GM19372 (cell line): ENCODE measurements around the gene MPEG1.

Experiments used
- ATAC-seq: cut with Tn5 transposase; IDR thresholded peaks from one replicate; pipeline ENCODE4 v1.9.1; 2021; ENCODE audit warnings: mild to moderate bottlenecking, low read depth, moderate library complexity; ENCODE audit not compliant: unreplicated experiment

Gene MPEG1

GRCh38 chr11:59191095-59191494 is 21.6 kb downstream of the MPEG1 start:
- no peak for ATAC-seq

DNA sequence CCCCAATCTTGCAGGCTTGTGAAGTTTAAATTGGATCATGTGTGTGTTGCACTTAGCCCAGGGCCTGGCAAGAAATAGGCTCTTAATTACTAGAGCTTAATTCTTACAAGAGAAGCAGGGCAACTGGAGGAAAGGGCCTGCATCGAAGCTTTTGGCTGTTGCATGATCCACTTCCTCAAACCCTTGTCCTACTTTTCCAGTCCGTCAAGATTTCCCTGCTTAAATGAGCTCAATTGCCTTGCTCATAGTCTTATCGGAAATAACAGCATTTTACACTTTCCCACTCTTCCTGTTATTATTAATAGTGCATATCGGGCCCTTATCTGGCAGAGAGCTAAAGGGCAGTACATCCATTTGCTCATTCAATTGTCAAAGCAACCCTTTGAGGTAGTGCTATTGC is 22.7 kb downstream of the MPEG1 start:
- ATAC-seq: no peak

DNA sequence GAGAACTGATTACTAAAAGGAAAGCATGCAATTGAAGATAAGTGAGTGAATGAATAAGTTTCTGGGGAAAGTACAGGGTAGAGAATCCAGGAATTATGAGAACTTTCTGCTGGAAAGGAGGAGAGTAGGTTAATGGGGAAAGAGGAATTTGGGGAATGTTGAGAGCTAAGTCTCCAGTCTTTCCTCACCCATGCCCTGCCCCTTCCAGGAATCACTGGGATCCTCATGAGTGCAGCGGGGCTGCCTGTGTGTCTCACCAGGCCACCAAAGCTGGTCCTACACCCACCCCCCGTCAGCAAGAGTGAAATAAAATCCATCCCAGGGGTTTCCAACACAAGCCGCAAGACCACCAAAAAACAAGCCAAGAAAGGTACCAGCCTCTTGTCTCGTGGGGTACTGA is 23.8 kb downstream of the MPEG1 start:
- no peak for ATAC-seq

DNA sequence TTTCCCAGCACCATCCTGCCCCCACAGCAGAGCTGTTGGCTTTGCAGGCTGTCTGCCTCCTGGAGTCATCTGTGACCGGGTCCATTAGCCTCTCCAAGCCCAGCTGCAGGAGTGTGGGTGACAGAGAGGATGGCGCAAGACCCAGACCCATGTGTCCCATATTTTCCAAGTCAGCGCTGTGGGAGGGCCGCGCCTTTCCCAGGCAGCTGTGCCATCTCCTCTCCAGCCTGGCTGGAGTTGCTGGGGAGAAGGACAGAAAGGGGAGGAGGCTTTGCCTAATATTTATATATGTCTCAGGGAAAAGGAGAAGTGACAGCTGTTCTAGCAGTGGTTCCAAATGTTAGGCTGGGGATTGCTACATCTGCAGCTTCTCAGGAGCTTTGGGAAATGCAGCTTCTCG is 25.1 kb downstream of the MPEG1 start:
- ATAC-seq: no peak

DNA sequence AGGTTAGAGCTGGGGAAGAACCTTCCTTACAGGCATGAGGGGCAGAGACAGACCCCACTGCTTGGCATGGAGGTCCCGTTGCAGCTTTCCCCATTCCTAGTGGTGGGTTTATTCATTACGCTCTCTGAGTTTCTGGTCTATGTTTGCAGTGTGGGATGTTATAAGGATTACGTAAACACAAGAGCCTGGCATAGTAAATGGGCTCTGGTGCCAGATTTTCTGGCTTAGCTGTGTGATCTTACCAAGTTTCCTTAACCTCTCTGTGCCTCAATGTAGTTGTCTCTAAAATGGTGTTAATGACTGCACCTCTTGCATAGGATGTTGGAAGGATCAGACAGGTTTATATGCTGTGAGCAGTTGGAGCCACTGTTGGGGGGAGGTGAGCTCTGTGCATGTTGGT is 25.7 kb downstream of the MPEG1 start:
- ATAC-seq: no peak

GRCh38 chr11:59186130-59186594 is 26.6 kb downstream of the MPEG1 start:
- ATAC-seq: peak; percentile 76

DNA sequence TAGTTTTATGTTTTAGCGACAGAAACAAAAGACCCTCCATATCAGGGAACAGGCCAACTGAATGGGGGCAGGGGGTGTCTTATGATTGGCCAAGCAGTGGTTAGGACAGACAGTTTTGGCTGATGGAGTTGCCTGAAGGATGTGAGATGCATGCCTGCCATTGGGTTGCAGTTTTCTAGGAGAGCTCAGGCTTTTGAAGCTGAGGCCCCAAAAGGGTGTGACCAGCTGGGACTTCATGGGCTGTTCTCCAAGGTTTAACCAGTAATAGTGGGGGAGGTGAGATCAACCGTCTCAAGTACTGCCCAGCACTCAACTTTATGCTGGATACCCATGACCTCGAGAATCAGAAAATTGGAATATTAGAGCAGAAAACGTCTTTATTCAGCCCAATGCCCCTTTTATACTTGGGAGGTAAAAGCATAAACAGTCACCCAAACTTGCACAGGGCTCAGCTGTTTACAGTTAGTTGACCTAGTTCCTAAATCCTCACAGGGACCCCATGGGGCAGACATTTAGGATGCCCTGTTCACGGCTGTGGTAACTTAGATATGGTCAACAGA is 27.3 kb downstream of the MPEG1 start:
- ATAC-seq: no peak

- no peak for ATAC-seq
These were observed 27.9 kb downstream of the MPEG1 start for GRCh38 chr11:59184691-59185339.

DNA sequence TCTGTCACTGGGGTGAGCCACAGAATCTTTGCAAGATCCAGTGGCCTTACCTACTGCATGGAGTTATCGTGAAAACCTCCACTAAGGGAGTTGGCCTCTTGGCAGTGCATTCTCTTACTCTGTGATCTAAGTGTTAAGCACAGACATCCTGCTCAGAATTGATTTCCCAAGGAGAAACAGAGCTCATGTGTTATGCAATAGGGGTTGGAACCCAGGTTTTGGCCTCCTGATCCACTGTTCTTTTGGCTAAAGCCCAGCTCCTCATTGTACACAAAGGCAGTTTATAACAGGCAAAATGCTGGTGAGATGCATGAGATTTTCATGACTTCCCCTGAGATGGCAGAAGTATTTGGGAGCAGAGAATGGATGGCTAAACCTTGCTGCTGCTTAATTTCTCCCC is 29.0 kb downstream of the MPEG1 start:
- ATAC-seq: no peak

GRCh38 chr11:59182457-59183151 is 30.1 kb downstream of the MPEG1 start:
- peak; percentile 68 for ATAC-seq

DNA sequence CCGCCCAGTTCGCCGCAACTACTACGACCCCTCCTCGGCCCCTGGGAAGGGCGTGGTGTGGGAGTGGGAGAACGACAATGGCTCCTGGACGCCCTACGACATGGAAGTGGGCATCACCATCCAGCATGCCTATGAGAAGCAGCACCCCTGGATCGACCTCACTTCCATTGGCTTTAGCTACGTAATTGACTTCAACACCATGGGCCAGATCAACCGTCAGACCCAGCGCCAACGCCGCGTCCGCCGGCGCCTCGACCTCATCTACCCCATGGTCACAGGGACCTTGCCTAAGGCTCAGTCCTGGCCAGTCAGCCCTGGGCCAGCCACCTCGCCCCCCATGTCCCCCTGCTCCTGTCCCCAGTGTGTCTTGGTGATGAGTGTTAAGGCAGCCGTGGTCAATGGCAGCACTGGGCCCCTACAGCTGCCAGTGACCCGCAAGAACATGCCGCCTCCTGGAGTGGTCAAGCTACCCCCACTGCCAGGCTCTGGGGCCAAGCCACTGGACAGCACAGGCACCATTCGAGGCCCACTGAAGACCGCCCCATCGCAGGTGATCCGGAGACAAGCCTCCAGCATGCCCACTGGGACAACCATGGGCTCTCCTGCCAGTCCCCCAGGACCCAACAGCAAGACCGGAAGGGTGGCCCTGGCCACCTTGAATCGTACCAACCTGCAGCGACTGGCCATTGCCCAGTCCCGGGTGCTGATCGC is 30.8 kb downstream of the MPEG1 start:
- ATAC-seq: no peak

DNA sequence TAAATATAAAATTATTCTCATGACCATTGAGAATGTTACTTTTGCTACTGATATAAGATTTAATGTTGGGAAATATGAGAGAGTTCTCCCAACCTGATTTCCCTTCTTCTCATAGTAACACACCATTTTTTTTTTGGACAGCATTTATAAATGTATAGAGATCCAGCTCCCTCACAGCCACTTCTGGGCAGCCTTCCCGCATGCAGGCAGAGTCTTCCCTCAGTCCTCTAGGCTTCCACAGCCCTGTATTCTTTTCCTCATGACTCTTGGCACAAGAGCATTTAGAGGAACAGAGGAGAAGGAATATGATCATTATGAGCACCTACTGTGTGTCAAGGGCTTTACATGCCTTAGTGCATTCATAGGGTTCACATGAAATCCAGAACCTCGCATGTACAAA is 31.8 kb downstream of the MPEG1 start:
- no peak for ATAC-seq

- ATAC-seq: no peak
These were observed 32.5 kb downstream of the MPEG1 start for GRCh38 chr11:59180168-59180776.

- ATAC-seq: no peak
These were observed 33.6 kb downstream of the MPEG1 start for GRCh38 chr11:59179121-59179520.

DNA sequence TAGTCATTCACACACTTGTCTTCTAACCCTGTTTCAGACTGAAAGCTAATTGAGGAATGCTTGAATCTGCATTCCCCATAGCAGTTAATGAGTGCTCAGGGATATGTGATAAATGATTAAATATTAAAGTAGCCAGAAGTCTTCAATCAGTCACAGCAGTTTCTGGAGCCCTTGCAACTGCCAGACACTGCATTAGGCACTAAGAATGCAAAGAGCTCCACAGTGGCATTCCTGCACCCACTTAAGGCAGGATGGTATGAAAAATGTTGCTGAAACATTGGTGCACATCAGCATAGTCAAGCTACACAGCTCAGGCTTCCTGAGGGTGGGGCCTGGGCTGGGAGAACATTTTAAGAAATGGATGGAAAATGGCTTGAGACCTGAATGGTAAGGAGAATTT is 34.3 kb downstream of the MPEG1 start:
- no peak for ATAC-seq

- no peak for ATAC-seq
These were observed 36.4 kb downstream of the MPEG1 start for GRCh38 chr11:59176330-59176729.

DNA sequence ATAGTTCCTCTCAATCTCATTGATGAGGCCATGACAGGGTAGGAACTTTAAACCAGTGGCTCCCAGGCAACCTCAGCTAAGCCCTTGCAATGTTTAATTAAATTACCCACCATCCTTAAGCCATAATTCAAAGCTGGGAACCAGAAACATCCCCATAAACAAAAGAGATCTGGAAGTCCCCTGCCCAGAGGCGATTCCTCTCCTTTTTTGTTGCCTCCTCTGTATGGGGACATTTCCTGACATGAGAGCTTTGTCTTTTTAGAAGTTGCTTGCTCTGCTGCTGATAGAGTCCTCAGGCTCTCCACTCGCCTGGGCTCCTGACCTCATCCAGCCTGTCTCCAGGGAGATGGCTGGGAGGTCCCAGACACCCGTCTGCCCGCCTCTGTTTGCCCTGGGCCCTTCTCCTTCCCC is 37.6 kb downstream of the MPEG1 start:
- no peak for ATAC-seq

DNA sequence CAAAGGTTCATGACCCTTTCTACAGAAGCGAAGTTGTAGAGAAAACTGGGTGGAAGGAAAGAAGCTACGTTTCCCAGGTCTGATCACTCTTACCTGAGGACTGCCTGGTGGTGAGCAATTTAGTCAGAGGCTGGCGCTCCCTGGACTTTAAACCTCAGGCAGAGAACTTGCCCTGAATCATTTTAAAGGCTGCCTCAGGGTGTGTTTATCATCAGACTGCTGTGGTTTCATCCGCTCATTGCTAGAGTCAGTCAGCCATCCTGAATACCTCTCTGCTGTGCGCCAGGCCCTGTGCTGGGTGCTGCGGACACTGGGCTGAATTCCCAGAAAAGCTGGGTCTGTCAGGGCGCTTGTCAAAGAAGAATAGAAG is 38.1 kb downstream of the MPEG1 start:
- ATAC-seq: no peak

DNA sequence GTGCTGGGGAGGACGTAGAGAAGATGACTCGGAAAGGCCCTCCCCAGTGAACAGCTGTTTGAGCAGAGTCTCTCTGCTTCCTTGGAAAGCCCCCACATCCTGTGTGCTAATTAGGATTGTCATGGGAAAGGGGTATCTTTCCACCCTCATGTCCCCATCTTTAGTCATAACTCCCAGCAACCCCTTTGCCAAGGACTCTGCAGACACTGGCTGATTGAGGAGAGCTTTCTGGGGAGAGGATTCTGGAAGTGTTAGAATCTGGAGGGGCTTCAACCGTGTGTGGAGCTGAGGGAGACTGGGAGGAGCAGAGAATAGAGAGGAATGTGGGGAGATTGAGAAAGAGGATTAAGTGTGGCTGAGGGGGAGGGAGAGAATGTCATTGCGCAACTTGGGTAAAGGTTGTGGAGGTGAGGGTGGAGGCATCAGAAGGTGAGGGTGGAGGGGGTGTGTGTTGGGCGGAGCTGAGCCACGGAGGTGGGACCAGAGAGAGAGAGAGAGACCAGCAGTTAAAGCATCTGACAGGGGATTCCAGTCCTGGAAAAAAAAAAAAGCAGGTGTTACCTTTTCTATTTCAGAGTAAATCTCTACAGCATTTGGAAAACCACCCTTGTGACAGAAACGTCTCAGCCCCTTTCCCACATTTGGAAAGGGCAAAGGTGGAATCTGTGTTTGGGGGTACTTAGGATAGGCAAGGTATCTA is 38.6 kb downstream of the MPEG1 start:
- no peak for ATAC-seq
